HL-60 (cell line): Measurements from ENCODE around the gene NUP62CL.

ENCODE experiments used
- CTCF ChIP-seq: IDR thresholded peaks from one replicate; pipeline ENCODE4 v1.5.1; 2011; ENCODE audit warnings: low read length, control low read depth, inconsistent platforms; ENCODE audit not compliant: insufficient read depth
- GABPA ChIP-seq: IDR thresholded peaks from 2 replicates; pipeline ENCODE4 v1.6.1; 2012; ENCODE audit warnings: low read depth
- POLR2AphosphoS5 ChIP-seq: IDR thresholded peaks from 2 replicates; pipeline ENCODE4 v1.6.1; 2012; ENCODE audit warnings: low read depth
- REST ChIP-seq: IDR thresholded peaks from 2 replicates; pipeline ENCODE4 v1.6.1; 2012; ENCODE audit warnings: low read depth; ENCODE audit not compliant: insufficient replicate concordance

- TF ChIP-seq CTCF (no peak), GABPA (no peak), POLR2AphosphoS5 (no peak), REST (no peak)
Observed at GRCh38 chrX:107204068-107204605, 2.1 kb downstream of the NUP62CL start.
